Cerebellar cortex (tissue), 1 donor: Measurements from ENCODE around the gene PIP5KL1.

Experiments used
- DNase-seq: peaks from one replicate; pipeline ENCODE4 v3.0.0-alpha.2; 2015; ENCODE audit warnings: low spot score

Gene PIP5KL1

DNA sequence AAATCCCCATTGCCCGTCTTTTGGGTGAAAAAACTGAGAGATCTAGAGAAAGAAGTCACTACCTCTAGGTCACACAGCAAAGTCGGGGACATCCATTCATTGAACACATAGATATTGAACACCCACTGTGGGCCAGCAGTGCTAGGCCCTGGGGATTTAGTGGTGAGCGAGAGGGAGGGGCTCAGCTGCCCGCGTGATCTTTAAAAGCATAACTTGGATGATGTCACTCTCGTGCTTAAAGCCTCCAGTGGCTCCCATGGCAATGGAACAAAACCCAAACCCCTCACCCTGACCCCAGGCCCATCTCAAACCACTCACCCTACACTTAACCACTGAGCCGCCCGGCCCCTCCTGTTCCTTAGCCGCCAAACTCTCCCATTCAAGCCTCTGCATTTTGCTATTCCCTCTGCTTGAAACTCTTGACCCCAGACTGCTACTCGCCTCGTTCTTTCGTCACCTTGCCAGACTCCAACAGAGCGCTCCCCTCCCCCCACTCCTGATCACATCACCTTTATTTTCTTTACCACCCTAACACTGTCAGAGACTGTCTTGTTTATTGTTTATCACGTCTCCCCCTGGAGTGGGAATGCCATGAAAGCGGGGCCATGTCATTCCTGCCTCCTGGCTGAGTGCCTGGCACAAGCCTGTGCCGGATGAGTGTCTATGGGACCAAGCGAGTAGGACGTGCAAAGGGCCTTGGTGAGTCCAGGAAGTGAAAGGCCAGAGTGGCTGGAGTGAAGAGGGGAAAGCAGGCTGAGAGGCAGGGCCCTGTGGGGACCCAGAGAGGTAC is 710 bp upstream of the PIP5KL1 start:
- DNase-seq = no peak

DNA sequence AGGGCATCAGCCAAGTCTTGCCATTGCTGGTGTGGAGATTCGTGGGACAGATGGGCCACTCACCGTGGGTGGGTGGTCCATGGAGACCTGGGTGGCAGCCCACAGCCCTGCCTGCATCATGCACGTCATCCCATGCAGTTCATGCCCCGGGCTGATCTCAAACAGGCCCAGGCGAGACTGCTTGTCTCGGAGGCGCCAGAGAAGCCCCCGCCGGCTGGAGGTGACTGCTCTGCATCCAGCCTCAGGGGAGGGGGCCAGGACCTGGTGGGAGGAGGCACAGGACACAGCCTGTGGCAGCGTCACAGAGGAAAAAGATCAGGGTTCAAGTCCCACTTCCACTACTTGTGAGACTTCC is 975 bp downstream of the PIP5KL1 start:
- no peak for DNase-seq

DNA sequence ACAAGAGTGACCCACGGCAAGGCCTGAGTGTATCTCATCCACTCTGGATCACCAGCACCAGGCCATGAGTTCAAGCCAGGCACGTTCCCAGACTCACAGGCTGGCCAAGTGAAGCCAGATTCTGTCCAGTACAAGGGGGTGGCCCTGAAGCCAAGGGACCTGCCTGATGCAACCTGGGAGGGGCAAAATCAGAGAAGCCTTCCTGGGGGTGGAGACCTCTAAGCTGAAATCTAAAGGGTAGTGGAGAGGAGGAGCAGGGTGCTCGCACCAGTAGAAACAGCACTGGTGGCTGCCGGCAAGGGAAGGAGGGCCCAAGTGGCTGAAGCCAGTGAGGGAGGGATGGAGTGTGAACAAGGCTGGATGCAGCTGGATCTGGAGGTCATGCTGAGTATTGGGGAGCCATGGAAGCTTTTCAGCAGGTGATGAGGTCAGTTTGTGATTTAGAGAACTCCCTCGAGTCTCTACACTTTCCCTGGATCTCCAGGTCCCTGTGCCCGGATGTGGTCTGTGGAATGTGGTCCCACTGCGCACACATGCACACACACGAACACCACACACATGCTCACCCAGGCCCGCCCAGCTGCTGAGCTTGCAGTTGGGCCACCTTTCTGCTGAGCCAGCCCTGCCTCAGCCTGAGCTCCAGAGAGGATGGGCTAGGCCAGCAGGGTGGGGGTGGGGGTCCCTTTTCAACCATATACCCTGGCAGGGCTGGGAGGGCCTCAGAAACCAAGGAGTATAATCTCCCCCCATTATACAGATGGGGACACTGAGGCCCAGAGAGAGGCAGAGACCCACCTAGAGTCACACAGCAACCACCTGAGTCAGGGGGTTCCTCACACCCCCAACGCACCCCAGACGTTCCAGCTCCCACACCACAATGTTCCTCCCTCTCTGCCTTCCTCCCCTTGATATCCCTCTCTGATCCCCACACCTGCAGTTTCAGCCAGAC is 1.6 kb downstream of the PIP5KL1 start:
- no peak for DNase-seq

DNA sequence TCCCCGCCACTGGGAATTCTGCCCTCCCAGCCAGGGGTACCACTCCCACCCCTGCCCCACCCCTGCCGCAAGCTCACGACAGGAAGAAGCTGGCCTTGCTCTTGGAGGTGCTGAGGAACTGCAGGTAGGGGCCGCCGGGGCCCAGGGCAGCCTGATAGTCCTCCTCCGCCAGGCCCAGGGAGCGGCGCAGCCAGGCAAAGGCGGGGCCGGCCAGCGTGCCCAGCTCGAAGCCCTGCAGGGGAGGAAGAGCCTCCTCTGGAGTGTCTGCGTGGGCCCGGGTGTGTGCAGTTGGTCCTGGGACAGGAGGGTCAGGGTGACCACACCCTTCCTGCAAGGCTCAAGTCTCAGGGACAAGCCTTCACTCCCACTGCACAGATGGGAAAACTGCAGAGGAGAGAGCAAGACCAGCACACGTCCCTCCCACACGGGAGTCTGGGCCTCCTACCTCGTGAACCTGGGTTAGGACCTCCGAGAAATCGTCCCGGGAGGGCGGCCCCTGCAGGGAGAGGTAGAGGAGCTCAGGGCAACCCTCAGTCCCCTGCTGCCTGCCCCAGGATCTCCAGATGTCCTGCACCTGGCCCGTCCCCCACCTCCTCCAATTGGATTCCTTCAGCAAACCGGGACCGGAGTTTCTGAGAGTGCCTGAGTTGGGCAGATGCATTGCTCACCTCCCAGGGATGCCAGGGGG is 2.4 kb downstream of the PIP5KL1 start:
- no peak for DNase-seq

DNA sequence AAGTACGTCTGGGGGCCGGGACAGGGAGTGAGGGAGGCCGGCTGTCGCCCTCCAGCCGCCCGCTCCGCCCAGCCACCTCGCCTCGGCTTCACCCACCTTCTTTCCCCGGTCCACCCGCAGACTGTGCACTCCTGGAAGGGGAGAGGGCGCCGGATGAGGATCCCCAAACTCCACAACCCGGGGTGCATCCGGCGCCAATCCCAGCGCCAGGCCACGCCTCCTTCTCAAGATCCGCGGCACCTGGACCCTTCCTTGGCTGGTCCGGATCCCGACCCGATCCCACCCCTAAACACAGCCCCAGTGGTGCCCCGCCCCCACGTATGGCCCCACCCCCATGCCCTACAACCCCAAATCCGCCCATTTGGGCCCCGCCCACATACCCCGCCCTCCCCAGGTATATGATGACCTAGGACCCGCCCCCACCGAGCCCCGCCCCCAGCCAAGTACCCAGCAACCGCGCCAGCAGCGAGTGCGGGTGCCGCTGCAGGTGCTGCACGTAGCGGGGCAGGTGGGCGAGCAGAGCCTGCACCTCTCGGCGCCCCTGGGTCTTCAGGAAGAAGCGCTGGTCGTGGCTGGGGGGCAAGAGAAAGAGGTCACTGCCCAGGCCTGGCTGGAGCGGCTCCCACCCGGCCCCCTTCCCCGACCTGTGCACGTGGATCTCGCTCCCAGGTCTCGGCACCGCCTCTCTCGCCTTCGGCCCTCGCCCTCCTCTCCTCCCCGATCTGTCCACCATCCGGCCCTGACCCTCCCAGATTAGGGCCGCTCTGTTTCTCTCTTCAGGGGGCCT is 3.2 kb downstream of the PIP5KL1 start:
- DNase-seq = no peak

DNA sequence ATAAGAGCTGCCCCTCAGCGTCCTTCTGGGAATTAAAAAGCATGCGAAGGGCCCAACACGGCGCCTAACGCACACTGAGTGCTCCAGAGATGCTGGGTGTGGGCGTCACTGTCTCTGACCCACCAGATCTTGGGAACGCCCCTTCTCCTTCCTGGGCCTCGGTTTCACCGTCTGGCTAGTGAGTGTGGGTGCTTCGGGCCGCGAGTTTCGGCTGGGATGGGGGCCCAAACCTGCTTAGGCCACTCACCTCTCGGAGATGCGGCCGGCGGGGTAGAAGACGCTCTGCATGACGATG is 3.7 kb downstream of the PIP5KL1 start:
- DNase-seq = no peak

DNA sequence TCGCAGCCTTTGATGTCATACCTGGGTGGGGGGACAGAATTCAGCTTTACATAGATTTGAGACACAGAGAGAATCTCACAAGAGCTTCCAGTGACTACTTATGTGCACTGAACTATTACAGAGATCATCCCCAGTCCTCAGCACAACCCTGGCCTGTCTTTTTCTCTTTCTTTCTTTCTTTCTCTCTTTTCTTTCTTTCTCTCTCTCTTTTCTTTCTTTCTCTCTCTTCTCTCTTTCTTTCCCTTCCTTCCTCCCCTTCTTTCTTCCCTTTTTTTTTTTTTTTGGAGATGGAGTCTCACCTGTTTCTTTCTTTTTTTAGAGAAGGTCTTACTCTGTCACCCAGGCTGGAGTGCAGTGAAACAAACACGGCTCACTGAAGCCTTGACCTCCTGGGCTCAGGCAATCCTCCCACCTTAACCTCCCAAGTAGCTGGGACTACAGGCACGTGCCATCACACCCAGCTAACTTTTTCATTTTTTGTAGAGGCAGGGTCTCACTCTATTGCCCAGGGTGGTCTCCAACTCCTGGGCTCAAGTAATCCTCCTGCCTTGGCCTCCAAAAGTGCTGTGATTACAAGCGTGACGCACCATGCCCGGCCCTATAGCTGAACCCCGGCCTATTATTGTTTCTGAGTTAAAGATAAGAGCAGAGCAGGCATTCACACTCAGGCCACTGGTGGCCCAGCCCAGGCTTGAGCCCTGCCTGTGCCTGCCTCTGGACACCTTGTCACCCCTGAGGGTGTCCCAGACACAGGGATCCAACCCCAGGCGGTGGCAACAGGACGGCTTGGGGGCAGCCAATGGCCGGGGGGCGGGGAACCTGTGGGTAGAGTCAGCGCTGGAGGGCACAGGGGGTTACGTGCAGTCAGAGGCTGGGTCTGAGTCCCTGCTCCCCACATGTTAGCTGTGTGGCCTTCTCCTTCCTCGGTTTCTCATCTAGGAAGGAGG is 4.3 kb downstream of the PIP5KL1 start:
- DNase-seq = no peak

DNA sequence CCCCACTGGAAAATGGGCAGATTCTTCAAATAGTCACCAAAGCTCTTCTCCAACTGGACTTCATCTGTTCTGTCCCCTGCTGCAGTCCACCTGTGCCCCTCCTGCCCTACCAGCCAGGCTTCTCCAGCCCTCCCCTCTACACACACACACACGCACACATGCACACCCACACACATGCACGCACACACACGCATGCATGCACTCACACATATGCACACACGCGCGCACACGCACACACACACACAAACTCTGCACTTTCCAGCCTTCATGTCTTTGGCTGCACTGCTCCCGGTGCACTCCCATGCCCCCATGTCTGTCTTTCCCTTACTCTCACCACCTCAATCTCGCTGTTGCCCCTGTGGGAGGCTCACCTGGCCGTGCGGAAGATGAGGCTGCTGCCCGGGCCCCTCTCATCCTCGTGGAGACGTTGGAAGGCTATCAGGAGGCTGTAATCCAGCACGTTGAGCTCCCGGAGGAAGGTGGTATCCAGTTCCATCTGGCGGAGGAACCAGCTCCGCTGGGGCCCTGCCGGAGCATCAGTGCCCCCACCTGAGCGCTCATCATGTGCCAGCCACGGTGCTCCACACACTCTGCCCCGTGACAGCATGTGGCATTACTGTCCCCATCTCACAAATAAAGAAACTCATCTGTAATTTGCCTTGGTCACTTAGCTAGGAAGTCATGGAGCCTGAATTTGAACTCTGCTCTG is 5.7 kb downstream of the PIP5KL1 start:
- no peak for DNase-seq

DNA sequence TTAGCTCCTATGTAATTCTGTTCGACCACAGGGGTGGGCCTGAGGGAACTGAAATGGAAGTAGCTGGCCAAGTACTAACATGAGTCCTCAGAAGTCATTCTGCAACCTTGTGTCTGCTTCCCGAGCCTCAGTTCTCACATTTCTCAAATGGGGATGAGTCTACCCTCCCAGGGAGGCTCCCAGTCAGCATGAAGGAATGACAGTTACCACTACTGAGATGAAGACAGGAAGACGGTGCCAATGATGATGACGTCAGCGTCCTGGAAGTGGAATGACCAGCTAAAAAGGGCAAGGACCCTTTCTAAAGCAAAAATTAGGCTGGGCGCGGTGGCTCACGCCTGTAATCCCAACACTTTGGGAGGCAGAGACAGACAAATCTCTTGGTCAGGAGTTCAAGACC is 6.8 kb downstream of the PIP5KL1 start:
- no peak for DNase-seq

DNA sequence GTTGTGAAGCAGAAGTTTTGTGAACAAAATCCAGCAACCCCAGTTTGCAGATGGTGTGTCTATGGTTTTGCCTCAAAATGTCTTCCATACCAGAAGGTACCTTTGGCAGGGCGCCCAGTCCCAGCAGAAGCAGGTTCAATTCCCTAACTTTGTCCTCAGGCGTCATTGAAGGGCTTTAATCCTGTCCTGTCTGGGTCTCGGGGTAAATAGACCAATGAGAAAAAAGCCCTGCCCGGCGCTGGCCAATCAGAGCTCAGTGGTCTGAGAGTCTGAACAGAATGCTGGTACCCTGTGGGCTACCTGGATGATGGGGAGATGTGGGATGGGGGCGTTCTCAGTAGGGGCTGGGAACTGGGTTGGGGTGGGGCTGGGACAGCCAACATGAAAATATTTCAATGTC is 7.5 kb downstream of the PIP5KL1 start:
- no peak for DNase-seq

DNA sequence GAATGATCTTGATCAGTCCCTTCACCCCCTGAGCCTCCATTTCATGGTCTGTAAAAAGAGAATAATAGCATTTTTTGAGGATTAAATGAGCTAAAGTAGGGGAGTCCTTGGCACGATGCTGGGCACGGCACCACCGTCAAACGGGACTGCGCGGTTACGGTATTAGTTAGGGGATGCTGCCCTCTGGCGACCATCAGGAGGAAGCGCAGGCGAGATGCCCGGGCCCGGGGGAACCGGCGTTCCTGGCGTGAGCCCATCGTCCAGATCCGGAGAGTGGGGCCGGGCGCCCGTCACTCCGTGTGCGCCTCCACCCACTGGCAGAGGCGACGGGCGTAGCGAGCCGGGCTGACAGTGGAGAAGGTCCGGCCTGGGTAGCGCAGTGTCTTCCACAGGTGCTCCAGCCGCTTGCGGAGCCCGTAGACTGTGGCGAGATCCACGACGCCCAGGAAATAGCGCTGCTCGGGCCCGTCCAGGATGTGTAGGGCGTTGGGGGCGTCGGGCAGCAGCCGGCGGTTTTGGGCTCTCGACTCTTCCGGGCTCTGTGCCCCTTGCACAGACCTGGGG is 8.9 kb downstream of the PIP5KL1 start:
- DNase-seq = peak; percentile 64

DNA sequence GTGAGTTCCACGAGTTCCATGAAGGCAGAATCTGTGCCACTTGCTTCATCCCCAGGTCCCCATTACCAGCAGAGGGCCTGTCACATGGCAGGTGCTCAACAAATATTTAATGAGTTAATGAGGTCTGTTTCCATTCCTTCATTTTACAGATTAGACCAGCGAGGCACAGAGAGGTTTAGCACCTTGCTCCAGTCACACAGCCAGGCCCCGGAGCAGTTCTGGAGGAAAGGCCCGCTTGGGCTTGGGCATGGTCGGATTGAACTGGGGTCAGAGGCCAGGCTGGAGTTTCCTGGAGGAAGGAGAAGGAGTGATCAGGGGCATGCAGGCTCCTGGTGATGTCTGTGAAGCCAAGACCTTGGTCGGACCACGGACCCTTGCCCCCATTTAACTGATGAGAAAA is 9.8 kb downstream of the PIP5KL1 start:
- no peak for DNase-seq

DNA sequence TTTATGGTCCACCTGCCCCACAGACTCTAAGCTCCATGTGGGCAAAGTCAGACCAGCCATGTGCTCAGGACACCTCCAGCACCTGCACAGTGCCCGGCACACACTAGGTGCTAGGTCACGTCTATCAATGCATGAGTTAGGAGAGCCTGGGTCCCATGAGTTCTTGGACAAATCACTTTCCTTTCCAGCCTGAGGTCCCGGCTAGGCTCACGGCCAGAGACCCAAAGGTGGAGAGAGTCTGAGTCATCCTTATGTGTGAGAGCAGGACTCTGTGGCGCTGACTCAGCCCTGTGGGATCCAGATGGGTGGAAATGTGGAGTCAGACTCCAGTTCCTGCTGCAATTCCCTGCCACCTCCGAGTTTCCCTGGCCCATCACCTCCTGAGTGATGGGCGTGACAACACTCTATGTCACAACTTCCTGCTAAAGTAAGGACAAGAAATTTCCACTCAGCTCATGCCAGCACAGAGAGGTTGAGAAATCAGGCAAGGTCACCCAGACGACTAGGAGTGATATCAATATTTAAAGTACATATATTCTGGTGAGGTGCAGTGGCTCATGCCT is 11.2 kb downstream of the PIP5KL1 start:
- no peak for DNase-seq

DNA sequence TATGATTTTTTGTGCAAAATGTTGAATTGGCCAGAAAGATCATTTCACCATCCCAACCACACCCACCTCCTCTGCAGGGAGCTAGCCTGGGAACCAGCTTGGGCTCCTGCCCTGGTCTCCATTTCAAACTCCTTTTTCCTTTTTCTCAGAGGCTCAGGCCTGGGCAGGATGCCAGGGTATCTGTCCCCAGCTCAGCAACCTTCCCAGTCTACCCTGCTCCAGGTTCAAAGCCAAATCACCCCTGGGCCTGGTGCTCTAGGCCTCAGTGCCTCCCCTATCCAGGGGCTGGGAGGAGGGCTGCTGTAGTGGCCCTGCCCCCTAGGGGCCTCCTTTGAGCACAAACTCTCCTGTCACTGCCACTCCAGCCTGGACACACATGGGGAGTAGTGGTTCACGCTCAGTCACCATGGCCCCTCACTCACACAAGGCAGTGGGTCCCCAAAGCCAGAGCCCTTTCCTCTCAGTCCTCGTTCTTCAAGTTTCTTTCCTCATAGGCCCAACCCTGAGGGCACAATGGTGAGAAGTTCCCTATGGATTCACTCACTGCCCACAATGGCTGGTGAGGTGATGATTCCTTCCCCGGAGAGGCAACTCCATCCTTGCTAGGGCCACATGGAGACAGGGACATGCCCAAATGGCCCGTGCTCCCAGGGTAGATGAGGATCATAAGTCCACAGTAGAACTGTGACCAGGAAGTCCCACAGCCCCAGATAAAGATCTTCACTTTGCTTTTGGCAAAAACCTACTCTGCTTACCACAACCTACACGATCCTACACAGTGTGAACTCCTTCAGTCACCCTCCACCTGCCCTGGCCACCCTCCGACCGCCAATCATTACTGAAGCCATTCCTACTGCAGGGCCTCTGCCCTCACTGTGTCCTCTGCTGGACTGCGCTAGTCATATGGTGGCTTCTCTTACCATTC is 12.1 kb downstream of the PIP5KL1 start:
- no peak for DNase-seq

DNA sequence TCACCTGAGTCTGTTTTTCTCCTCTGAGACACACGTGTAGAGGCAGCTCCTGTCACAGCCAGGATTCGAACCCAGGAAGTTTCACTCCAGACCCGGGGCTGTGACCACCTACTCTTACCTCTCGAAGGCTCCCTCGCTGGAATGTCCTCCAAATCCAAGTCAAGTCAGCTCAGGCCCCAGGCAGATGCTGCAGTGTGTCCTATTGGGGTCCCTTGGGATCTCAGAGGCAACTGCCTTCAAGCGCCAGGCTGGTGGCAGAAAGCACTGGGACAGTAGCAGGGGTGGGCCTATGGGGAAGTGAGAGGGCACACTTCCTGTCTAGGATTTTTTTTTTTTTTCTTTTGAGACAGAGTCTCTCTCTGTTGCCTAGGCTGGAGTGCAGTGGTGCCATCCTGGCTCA is 13.0 kb downstream of the PIP5KL1 start:
- DNase-seq = no peak

DNA sequence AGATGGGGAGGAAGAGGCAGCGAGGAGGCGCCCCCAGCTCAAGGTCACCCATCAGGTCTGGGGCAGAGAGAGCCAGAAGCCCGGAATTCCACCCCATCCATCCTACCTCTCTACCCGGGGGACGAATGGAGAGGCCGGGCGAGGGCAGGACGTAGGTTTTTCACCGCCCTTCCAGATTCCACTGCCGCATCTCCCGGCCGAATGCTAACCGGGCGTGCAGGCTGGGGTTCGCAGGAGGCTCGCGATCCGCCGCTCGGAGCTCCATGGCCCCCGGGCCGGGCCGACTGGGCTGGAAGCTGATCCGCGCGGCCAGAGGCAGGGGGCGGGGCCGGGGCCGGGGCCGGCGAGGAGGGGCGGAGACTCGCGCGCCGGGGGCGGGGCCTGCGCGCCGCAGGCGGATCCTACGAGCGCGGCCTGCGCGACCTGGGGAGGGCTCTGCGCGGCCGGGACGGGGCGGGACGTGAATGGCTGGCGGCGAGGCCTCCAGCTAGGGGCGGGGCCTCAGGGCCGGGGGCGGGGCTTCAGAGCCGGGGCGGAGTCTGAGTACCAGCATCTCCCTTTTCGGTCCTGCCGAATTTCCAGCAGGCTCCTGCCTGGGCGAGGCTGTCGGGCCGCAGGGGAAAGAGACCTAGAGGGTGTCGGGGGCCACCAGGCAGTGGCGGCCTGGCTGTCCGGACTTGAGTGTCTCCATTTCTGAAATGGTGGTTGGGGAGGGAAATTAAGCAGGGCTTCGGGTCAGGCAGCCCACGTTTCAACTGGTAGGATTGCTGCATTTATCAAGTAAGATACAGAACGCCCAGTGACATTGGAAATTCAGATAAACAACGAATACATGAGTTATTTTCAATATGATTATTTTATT is 13.6 kb downstream of the PIP5KL1 start, which contains the start of gene ST6GALNAC4:
TSS of gene ST6GALNAC4 (minus strand) at position 322 of the 862 bp plus-strand sequence. CDS start 622 bp downstream, outside the sequence.
- peak; percentile 94 for DNase-seq
